GM18498 (cell line): ENCODE measurements around the gene OLA1.

ENCODE experiments used
- ATAC-seq: cut with Tn5 transposase; IDR thresholded peaks from one replicate; pipeline ENCODE4 v1.9.1; 2021; ENCODE audit warnings: mild to moderate bottlenecking, moderate library complexity; ENCODE audit not compliant: unreplicated experiment

The OLA1 gene

DNA sequence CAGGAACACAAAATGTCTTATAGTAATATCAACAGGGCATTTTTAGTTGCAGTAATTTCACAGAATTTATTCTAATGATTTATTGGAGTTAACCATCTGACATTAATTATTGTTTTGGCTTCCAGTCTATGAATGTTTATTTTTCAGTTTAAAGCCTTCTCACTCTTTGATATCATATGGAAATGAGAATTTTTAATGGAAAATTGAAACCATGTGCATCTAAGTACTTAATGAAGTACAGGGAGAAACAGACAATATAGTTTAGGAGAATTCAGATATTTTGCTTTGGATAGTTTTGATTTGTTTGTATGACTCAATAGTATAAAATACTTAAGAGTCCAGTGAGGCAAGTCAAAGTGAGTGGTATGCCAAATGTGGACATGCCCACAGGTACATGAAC, 126.1 kb downstream of the OLA1 start:
- no peak for ATAC-seq

DNA sequence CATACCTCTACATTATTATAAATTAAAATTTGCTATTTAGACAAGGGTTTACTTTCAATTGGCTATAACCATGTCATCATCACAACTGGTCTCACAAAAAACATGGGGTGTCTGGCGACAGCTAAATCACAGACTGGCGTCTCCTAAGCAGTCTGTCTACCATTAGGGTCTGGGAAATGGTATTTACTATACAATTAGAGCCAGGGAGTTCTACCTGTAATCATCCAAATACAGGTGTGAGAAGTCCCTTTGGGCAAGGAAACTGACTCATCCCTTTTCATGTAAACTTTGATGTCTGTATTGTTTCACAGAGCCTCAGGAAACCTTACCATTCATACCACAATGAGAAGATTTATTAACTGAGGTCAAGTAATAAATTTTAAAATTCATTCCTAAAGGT, 126.7 kb downstream of the OLA1 start:
- ATAC-seq: no peak

DNA sequence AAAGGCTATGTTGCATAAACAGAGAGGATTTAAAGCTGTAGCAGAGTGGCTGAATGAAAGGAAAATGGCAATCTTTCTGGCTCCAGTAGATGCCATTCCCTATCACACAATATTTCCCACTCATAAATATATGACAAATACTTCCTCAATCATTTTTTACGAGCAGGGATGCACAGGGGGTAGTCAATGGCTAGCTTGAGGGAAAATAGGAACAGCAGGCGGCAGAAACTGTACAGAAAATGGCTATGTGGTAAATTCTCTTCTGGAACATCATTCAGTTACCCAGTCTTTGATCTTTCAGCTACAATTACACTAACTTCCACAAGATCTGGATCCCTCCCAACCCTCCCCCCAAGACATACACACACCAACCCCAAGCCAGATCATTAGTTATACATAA, 127.2 kb downstream of the OLA1 start:
- ATAC-seq: no peak

DNA sequence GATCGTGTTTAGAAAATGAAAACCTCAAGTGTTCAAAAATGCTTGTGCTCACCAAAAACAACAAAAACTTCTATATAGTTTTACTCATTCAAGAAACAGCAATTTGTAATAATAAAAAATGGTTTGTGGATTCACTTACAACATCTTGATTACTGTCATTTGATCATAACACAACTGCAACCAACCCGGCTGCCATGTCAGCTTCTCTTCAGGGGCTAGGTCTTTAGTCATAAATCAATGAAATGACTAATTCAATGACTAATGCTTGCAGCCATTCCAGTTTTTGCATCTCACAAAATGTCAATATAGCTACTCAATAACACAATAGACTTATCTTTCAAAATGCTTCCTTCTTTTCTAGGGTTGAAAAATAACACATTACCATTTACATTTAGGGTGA, 128.0 kb downstream of the OLA1 start:
- ATAC-seq: no peak

DNA sequence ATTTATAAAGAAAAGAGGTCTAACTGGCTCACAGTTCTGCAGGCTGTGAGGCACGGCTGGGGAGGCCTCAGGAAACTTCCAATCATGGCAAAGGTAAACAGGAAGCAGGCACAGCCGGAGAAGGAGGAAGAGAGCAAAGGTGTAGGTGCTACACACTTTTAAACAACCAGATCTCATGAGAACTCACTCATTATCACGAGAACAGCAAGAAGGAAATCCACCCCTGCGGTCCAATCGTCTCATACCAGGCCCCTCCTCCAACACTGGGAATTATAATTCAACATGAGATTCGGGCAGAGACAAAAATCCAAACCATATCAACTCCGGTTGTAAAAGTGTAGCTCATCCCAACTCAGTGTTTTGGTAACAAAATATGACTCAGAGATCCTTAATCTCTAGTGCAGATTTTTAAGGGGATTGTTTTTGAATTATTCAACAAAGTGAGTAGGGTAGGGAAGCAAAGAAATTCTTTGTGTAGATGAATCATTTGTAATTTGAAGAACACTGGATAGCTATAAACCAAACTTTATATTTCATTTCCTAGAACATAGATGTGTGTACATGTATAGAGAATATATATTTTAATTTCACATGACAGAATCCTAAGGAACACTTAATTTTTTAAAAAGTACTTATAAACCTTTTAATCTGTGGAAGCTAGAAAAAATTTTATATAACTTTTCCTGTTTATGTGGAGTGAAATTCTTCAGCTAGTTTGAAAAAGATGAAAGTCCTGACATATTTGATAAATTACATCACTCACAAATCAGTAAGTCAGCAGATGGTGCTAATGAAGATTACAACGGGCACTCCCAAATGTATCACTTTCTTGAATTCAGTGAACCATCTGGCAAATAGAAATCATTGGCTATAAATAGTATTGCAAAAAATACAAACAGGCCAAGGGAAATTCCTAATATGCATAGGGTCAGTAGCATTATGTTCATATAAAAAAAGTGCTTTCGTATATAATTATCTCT, 130.1 kb downstream of the OLA1 start:
- ATAC-seq: no peak

DNA sequence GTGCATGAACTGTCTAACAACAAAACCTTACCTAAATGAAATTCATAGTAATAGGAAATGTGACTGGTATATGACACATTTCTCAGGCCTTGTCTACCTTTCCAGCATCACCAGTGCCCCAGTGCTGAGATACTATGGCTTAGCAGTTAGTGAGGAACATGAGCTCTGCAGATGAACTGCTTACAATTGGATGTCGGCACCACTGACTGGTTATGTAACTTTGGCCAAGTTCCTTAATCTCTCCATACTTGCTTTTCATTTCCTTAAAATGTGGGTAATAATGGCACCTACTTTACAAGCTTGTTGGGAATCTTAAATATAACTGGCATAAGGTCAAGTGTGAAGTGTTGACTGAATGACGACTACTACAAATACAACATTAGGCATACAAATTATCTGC, 136.3 kb downstream of the OLA1 start:
- ATAC-seq: no peak

DNA sequence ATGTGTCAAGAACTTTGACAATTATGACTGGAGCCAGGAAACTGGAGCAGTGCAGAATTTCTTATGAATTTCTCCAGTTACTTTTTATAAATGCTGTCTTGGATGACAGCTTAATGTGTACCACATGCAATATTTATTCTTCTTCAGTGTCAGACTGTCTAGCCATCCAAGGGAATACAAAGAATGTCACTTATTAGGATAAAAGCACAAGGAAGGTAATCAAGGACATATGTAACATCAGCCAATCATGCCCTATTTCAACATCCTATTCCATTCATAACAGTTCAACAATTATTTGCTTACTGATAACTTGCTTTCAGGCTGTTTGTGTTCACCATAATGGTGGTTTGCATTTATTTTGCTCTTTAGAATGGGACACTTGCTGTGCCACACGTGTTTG, 139.8 kb downstream of the OLA1 start:
- ATAC-seq: no peak

DNA sequence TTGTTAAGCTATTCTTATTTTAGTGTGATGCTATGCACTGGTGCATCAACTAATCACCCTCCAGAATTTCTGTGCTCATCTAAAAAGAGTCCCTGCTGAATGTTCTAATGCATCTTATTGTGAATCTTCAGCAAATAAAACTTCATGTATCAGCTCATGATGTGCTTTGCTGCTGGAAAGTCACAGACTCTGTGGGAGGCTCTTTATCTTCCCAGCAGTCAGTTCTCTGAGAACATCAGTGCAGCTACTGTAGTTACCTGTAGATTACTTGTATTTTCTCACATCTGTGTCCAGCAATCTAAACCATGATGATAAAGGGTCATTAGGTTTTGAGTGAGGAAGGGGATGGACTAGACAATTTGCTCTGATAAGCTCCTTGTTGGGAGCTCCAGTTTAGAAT, 141.6 kb downstream of the OLA1 start:
- no peak for ATAC-seq

DNA sequence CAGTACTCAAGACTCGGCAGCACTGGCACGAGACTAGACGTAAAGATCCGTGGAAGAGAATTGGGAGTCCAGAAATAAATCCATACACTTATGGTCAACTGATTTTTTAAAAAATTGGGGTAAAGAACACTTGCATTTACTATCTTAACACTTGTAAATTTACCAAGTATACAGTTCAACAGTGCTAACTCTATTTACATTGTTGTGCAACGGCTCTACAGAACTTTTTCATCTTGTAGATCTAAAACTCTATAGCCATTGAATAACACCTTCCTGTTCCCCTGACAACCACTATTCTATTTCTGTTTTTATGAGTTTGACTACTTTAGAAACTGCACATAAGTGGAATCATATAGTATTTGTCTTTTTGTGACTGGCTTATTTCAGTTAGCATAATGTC, 153.8 kb downstream of the OLA1 start:
- no peak for ATAC-seq

DNA sequence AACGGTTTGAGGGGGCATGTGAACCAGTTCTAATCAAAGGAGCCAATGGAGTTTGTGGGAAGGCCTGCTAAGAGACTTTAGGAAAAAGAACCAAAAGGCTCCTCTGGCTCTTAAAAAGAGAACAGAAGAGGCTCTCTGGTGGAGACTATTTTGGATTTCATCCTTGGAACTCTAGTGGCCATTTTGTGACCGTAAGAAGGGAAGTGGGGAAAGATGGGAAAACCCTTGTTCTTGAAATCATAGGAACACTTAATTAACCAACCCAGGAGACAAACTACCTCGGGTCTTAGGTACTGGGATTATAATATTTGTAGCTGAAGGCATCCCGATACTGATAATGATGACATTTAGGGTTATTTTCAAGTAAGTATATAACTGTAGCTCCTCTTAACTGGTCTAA, 157.9 kb downstream of the OLA1 start:
- no peak for ATAC-seq

DNA sequence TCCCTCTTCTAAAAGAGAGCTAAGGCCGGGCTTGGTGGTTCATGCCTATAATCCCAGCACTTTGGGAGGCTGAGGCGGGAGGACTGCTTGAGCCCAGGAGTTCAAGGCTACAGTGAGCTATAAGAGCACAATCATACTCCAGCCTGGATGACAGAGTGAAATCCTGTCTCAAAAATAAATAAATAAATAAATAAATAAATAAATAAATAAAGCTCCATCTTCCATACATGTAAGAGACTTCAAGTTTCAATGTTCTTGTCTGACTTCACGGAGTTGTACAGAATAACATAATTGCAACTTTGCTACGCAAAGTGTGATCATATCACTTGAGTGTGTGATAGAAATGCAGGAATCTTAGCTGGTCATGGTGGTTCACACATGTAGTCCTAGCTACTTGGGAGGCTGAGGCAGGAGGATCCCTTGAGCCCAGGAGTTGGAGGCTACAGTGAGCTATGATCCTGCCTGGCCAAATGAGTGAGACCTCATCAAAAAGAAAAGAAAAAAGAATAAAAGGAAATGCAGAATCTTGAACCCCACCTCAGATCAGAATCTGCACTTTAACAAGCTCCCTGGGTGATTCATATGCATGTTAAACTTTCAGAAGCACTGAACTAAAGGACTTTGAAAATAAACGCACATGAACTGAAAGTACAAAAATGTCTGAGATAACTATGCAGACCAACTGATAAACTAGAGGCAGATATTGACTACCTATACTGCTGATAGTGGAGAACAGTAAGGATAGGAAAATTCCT, 159.4 kb downstream of the OLA1 start:
- ATAC-seq: no peak

DNA sequence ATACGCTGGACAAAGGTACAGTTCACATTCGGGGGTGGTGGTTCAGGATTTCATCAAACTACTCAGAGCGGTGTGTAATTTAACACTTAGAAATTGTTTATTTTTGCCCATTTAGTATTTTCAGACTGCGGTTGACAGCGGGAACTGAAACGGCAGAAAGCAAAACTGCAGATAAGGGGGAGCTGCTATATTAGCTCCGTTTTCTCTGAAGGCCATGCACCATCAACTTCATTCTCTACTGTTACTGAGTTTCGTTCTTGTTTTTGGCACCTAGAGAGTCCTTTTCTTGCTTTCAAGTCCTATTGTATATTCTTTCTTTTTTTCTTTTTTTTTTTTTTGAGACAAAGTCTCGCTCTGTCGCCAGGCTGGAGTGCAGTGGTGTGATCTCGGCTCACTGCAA, 161.6 kb downstream of the OLA1 start:
- ATAC-seq: peak; percentile 92

DNA sequence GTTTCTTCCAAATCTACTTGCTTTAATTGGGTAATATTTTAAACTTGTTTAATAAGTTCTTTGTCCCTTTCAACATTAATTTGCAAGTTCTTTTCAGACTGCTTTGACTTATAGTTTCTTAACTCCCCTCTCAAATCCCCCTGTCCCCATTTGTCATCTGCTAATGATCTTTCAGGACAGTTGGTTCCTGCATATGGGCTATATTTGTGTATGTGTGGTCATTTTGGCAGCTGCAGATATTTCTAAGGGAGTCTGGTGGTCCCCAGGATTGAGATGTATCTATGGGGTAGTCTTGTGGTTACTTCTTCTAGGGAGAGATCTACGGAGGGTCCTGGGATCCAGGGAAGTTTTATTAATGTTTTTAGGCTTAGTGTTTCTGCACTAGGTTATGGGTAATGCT, 162.6 kb downstream of the OLA1 start:
- no peak for ATAC-seq

DNA sequence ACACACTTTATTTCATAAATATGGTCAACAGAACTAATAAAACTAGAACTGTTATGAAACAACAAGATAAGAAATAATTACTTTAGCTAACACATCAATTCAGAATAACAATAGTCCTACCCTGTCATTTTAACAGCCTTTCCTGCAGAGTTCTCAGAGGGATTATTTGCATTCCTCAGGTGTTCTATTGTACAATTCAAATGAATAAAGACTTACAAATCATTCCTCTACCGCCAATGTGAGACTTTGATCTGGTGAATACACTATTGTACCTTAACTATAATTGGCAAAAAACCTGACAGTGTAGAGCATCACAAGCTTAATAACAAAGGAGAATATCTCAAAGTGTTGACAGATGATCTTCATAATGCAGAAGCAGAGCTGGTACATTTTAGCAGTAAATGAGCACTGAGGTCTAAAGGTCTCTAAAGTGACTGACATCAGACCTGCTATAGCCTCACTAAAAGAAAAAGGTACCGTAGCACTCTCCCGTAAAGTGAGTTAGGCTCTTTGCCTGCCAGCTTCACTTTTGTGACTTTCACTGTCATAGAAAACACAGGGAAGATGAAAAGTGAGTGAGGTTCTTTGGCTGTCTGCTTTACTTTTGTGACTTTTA, 164.4 kb downstream of the OLA1 start:
- ATAC-seq: no peak

DNA sequence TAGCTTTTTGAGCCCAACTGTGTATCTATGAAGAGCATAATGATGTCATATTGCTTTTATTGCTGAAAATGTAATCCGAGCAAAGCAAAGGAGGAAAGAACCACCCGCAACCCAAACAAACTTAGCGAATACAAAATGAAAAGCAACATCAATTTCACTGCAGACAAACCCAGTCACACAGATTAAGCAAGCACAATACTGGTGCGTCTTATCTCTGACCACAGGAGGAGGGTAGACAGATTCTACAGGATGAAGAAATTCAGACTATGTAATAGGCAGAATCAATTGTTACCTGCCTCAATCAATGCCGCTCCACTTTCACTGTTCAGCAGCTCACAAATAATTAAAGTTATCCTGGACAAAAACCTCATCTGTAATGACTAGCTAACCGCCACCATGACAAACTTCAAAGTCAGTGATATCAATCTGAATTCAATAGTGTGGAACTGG, 167.6 kb downstream of the OLA1 start:
- no peak for ATAC-seq

DNA sequence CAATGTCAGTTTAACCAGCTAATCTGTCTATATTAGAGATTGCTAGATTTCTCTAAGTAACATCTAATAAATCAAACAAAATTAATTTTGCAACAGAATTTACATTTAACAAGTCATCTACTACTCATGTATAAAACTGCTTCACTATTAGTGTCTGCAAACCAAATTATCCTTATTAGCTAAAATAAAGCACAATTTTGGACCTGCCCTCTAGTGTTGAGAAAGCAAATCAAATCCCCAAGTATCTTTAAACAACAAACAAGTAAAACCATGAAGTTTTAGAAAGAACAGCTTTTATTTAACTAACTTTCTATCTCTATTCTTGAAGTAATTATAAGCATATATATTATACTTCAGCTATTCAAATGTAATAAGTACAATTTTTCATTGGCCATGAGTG, 170.1 kb downstream of the OLA1 start:
- no peak for ATAC-seq

DNA sequence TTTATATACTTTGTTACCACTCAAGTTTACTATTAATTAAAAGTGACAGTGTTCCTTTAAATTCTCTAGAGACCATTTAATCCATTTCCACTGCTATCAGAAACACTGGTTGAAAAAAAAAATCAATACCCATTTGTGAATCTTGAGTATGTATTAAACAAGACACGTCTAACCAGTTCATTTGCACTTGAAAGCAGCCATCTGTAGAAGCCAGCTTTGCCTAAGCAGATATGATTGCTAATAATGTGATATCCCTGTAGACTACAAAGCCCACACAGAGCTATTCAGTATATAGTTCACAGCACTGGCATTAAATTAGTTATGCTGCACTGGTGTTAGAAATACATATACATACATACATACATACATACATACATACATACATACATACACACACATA, 171.4 kb downstream of the OLA1 start:
- ATAC-seq: no peak

DNA sequence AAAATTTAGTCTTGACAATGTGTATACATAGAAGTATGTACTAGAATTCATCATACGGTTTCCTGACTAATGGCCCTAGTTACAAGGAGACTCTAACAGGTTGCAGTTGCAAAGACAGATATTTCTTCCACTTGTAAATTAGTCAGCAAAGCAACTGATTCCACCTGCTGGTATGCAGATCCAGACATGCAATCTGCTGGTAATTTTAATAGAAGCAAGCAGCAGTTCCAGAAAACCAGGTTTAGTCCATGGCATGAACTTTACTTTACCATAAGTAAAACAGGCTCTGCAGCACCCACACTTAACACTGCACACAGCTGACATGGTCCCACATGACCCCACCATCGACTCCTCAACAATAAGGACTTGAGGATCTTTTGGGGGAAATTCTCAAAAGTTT, 172.3 kb downstream of the OLA1 start:
- no peak for ATAC-seq

DNA sequence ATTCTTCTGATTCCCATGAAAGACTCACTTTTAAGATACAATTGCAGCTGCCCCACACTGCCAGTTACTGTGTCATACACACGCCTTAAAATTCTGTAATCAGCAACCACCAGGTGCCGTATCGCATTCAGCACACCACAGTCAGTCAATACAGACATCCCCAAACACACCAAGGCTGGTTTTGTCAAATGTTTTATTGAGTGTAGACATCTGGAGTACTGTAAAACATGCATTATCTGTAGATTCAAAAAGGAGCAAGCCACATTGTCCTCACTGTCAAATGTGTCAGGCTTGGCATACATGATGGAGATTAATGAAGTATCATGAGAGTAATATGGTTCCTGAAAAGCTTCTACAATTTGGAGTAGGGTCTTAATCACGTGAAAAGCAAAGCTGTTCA, 173.5 kb downstream of the OLA1 start:
- ATAC-seq: no peak

DNA sequence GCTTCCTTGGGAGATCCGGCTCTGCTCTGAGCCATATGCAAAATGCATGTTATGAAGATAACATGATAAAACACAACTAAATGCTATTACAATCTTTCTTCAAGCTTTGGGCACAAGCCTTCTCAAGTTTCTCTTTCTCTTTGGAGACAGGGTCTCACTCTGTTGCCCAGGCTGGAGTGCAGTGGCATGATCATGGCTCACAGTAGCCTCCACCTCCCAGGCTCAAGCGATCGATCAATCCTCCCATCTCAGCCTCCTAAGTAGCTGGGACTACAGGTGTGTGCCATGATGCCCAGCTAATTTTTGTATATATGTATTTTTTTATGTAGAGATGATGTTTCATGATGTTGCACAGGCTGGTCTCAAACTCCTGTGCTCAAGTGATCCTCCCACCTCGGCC, 175.5 kb downstream of the OLA1 start:
- ATAC-seq: no peak

DNA sequence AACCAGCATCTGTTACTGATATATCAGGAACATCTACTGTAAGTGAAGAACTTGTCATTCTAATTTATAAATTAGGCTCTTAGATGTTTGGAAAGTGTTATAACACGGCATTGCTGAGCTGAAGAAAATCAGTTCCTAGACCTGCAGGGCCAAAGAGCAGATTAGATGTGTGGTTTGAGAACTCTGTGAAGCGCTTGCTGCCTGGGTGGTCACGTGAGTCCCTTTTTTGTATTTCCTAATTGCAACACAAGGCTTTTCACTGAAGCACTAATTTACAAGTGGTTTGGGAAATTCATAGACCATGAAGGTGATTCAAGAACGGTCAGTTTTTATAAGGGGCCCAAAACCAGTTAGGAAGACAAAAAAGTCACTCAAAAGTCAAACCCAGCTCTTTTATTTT, 176.3 kb downstream of the OLA1 start:
- ATAC-seq: no peak

DNA sequence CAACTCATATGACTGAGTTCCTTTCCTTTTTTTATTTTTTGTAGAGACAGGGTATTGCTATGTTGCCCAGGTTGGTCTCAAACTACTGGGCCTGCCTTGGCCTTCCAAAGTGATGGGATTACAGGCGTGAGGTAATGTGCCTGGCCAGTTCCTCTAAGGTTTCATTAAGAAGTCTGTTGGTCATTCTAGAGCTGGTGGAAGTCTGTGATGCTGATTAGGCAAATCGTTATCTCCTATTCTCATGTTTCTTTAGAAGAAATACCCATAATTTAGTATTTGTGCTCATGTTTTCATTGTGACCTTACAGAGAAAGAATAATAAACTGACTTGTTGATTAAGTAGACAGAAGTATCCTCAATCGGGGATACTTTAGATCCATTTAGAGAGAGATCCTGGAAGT, 177.0 kb downstream of the OLA1 start:
- ATAC-seq: no peak
